ENCODE data around the gene ATP5PB. TPM values are rescaled to one million over a fixed set of nuclear protein-coding genes. Genes with fewer than 3 reads are reported as not detected.

The ATP5PB gene
- total and polyA plus RNA-seq, 8 donors: 56.3 to 138 (median 89.2) TPM

GRCh38 chr1:111455642-111456031 lies 6.4 kb downstream of the ATP5PB start:
- no peak for FAIRE-seq
- no peak for TF ChIP-seq CTCF (IDR thresholded peaks at IDR 0.05)
- Histone ChIP-seq H3K27me3 (no peaks in the 10 kb centered on the region), H3K4me3 (no peak overlapping the region), H3K9me3 (no peaks in the 10 kb centered on the region), H3K27ac (no peak overlapping the region), H3K36me3 (peaks cover 2 to 44% (median 23%) of the 10 kb centered on the region in 3 donors), H3K4me1 (peaks cover 1 to 19% (median 7%) of the 10 kb centered on the region in 3 donors)
- no peak for ATAC-seq
- DNase-seq: no peak
- WGBS, 2 donors: 90 to 96% methylated on average over 3 of the region's 3 CpGs
- intact Hi-C loops (cut with DNase I): no loop called here

- peaks cover 2 to 51% (median 20%) of the 10 kb centered on the region in 3 donors for H3K36me3 ChIP-seq
- H3K9me3 ChIP-seq: no peaks in the 10 kb centered on the region
- no peak overlapping the region for H3K27ac ChIP-seq
- FAIRE-seq (no peak), DNase-seq (no peak), ATAC-seq (no peak)
- H3K4me3 ChIP-seq: no peak overlapping the region
- intact Hi-C loops (cut with DNase I): no loop called here
- H3K27me3 ChIP-seq: no peaks in the 10 kb centered on the region
- no peak for TF ChIP-seq CTCF (IDR thresholded peaks at IDR 0.05)
- peaks cover 6 to 19% (median 16%) of the 10 kb centered on the region in 3 donors for H3K4me1 ChIP-seq
- WGBS, 2 donors: 97 to 98% methylated on average over 6 of the region's 6 CpGs
These were observed 12.5 kb downstream of the ATP5PB start for GRCh38 chr1:111461765-111462164.

GRCh38 chr1:111462370-111463028 lies 13.2 kb downstream of the ATP5PB start:
- Histone ChIP-seq H3K27ac (peak overlapping the region in 2 of 4 donors; percentile 15 to 51), H3K9me3 (no peaks in the 10 kb centered on the region), H3K36me3 (peaks cover 2 to 44% (median 20%) of the 10 kb centered on the region in 3 donors), H3K4me1 (peaks cover 6 to 19% (median 16%) of the 10 kb centered on the region in 3 donors), H3K27me3 (no peaks in the 10 kb centered on the region), H3K4me3 (no peak overlapping the region)
- intact Hi-C loops (cut with DNase I): no loop called here
- DNase-seq: no peak
- 43 to 50% methylated on average over 4 of the region's 4 CpGs for WGBS, 2 donors
- FAIRE-seq: no peak
- TF ChIP-seq CTCF (IDR thresholded peaks at IDR 0.05): no peak
- ATAC-seq: peak in 3 of 4 donors; percentile 23 to 57 (median 45)

GRCh38 chr1:111463029-111463683 lies 13.9 kb downstream of the ATP5PB start:
- H3K4me1 ChIP-seq: peaks cover 6 to 23% (median 19%) of the 10 kb centered on the region in 3 donors
- H3K27ac ChIP-seq: peak overlapping the region in 2 of 4 donors; percentile 15 to 51
- H3K36me3 ChIP-seq: peaks cover 2 to 37% (median 16%) of the 10 kb centered on the region in 3 donors
- 28 to 40% methylated on average over 4 of the region's 4 CpGs for WGBS, 2 donors
- ATAC-seq (peak; percentile 64 to 85 (median 72)), FAIRE-seq (no peak), DNase-seq (peak in 3 of 6 donors; percentile 51 to 58 (median 56))
- intact Hi-C loops (cut with DNase I): no loop called here
- no peak overlapping the region for H3K4me3 ChIP-seq
- no peaks in the 10 kb centered on the region for H3K27me3 ChIP-seq
- TF ChIP-seq CTCF (IDR thresholded peaks at IDR 0.05): no peak
- no peaks in the 10 kb centered on the region for H3K9me3 ChIP-seq

GRCh38 chr1:111465754-111466153 lies 16.5 kb downstream of the ATP5PB start:
- intact Hi-C loops (cut with DNase I): no loop called here
- TF ChIP-seq CTCF (IDR thresholded peaks at IDR 0.05): no peak
- ATAC-seq (no peak), FAIRE-seq (no peak), DNase-seq (no peak)
- Histone ChIP-seq H3K4me1 (peaks cover 6 to 23% (median 19%) of the 10 kb centered on the region in 3 donors), H3K4me3 (no peak overlapping the region), H3K27ac (no peak overlapping the region), H3K9me3 (no peaks in the 10 kb centered on the region), H3K36me3 (peaks cover 0 to 15% (median 0%) of the 10 kb centered on the region in 3 donors), H3K27me3 (no peaks in the 10 kb centered on the region)
- 97% methylated on average over 2 of the region's 2 CpGs for WGBS, 2 donors

Measured in pancreas (tissue), 10 donors.